COLO668 (cell line): Measurements from ENCODE around the gene PLCH1.

Experiments used
- DNase-seq: peaks from one replicate; lab custom pipeline; 2025; ENCODE audit not compliant: unreplicated experiment; lab: John Stamatoyannopoulos, UW

PLCH1 gene

GRCh38 chr3:155354658-155355057 is 390.2 kb downstream of the PLCH1 start:
- DNase-seq, result no peak

- no peak for DNase-seq
Observed at GRCh38 chr3:155352900-155353490, 391.9 kb downstream of the PLCH1 start.

- no peak for DNase-seq
Observed at GRCh38 chr3:155350571-155350970, 394.3 kb downstream of the PLCH1 start.

- DNase-seq, result no peak
Observed at GRCh38 chr3:155347901-155348300, 397.0 kb downstream of the PLCH1 start.

GRCh38 chr3:155342344-155342743 is 402.5 kb downstream of the PLCH1 start:
- no peak for DNase-seq

GRCh38 chr3:155339052-155339451 is 405.8 kb downstream of the PLCH1 start:
- no peak for DNase-seq

- DNase-seq, result no peak
Observed at GRCh38 chr3:155335724-155336354, 409.0 kb downstream of the PLCH1 start.

GRCh38 chr3:155334914-155335723 is 409.8 kb downstream of the PLCH1 start:
- DNase-seq, result no peak

GRCh38 chr3:155334215-155334913 is 410.5 kb downstream of the PLCH1 start:
- no peak for DNase-seq

- no peak for DNase-seq
Observed at GRCh38 chr3:155332716-155333115, 412.2 kb downstream of the PLCH1 start.

GRCh38 chr3:155331078-155331477 is 413.8 kb downstream of the PLCH1 start:
- no peak for DNase-seq

- DNase-seq, result no peak
Observed at GRCh38 chr3:155330370-155330769, 414.5 kb downstream of the PLCH1 start.

GRCh38 chr3:155329513-155330048 is 415.3 kb downstream of the PLCH1 start:
- no peak for DNase-seq

- no peak for DNase-seq
Observed at GRCh38 chr3:155327871-155328270, 417.0 kb downstream of the PLCH1 start.

- no peak for DNase-seq
Observed at GRCh38 chr3:155327430-155327829, 417.4 kb downstream of the PLCH1 start.

GRCh38 chr3:155326901-155327300 is 418.0 kb downstream of the PLCH1 start:
- DNase-seq, result no peak

- DNase-seq, result no peak
Observed at GRCh38 chr3:155326244-155326643, 418.6 kb downstream of the PLCH1 start.
